Right hindlimb (tissue), 1 donor: Measurements from ENCODE around the gene NOP14.
"Not testable (repeated sequence)": the region's sequence is repeated elsewhere in the genome, so short reads cannot be mapped to it uniquely, and the experiment has no call there.

Experiments
- DNase-seq: peaks from one replicate; pipeline ENCODE4 v3.0.0-alpha.2; 2018

Gene NOP14

DNA sequence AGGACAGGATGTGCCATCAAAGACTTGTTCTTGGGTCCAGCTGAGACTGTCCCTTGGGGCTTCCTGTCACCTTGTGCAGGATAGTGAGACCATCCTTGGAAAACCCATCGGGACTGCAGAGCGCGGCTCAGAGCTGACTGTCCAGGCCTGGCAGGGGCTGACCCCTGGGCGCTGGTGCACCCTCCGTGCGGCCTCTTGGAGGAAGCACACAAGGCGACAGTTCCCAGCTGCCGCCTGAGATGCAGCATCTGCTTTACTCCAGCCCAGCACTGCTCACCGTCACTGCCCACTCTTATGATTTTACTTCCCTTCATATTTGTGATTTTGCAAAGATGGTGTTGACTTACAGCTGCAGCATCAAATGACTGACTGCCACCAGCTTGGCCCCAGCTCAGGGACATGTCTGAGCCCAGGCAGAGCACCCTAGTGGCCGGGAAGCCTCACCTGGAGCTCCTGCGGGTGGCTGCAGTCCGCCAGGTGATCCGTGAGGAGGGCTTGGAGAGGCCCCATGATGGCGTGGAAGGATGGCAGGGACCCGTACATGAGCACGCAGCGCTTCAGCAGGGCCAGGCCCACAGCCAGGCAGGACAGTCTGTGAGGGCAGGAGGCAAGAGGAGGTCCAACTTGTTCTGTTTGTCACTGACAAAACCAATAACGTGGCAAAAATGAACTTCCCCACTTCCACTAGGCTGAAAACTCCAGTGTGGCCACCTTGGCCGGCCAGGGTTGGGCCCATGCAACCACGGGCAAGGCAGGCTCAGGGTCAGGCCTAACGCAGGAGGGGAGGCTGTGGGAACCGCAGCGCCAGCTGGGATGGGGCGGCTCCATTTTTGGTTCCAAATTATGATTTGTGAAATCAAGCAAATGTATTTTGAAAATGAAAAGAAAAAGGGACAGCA, 21.8 kb downstream of the NOP14 start:
- DNase-seq, result no peak

DNA sequence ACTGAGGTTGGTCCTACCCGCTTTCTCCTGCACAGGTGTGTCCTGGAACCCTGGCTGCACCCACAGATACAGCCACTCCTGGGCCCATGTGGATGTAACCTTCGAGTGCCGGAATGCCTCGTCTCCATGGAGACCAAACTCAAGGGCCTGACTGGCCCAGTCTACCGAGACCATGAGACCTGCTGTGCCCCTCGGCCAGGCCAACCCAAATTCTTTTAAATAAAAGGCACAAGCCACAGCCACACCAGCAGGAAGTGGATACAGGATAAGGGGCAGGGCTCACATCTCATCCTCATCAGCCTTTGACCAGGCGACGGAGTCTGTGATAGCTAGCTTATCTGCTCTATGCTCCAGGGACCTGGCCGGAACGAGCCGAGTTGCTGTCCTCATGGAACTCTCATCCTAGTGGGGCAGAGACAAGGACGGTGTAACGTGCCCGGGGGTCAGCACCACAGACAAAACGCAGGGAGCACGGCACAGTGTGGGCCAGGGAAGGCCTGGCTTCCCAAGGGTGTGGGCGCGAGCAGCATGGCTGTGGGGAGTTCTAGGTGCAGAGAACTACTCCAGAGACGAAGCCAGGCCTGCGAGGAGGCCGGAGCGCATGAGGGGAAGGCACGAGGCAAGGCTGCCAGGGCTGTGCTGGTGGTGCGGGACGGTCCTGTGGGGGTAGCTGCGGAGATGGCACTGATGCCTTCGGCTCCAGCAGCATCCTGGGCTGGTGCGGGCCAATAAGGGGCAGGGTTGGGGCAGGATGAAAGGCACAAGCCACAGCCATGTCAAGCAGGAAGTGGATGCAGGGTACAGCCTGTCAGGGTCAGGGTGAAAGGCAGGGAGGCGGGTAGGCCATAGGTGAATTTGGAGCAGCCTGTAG, 22.7 kb downstream of the NOP14 start:
- no peak for DNase-seq

DNA sequence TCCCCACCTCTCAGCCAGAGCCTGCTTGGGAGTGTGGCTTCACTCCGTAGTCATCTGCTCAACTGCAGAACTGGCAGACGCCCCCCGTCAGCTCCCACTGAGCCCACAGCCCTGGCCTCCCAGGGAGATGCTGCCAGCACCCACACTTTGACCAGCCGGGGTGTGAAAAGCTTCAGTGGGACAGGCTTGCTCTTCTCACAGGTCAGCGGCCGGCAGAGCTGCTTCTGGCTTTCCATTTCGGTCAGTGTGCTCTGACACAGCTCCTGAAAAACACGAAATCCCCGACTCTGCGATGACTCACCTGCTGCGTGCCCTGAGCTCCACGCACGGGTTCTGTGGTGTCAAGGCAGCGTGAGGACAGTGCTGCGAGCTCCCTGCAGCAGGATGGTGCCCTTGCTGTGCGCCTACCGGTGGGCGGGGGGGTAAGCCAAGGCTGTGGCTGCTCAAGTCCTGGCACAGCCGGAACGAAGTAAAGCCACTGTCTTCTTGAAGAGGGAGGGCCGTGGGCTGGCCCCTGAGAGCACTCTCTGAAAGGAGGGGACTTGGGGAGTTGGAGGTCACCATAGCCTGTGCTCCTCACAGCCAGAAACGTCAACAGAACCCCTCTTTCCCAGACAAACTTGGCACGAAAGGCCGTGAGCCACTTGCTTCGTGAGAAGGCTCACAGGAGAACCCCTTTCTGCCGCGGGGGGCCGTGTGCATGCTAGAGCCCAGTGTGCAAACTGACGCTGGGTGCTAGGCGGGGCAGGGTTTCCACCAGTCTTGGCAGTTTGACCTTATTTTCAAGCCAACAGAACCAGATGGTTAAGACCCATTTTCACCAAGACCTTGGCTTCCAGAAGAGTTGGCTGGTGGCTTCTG, 23.6 kb downstream of the NOP14 start:
- no peak for DNase-seq

DNA sequence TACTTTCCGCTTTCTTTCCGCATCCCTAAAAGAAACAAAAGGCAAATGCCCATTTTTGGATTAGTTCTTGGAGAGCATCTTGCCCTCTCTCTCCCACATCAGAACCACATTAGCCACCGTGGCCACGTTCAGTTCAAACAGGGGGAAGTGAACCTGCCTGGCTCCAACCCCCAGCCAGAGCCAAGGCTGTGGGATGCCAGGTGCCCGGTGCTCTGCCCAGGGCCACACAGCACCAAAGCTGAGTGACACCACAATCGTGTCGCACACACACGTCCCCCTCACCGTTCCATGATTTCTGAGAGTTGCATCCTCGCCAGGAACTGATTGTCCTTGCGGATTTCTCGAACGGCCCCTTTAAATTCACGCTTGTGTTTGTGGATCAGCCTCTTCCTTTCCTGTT, 24.3 kb downstream of the NOP14 start:
- no peak for DNase-seq

DNA sequence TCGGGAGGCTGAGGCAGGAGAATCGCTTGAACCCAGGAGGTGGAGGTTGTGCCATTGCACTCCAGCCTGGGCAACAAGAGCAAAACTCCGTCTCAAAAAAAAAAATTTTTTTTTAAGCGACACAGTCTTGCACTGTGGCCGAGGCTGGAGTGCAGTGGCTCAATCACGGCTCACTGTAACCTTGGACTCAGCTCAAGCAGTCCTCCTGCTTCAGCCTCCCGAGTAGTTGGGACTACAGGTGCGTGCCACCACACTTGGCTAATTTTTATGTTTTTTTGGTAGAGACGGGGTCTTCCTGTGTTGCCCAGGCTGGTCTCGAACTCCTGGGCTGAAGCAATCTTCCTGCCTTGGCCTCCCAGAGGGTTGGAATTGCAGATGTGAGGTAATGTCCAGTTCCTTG, 24.8 kb downstream of the NOP14 start:
- not testable (repeated sequence) for DNase-seq

DNA sequence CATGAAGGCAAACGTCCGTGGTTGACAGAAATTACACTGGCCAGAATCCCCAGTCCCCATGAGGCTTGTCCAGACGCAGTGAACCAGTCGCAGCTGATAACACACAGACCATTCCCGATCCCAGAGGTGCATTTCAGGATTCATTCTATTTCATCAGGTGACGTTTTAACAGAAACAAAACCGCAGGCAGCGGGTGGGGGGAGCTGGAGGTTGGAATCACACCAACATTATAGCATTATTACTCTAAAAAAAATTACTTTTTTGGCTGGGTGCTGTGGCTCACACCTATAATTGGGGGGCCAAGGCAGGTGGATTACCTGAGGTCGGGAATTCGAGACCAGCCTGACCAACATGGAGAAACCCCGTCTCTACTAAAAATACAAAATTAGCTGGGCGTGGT, 25.2 kb downstream of the NOP14 start:
- no peak for DNase-seq

DNA sequence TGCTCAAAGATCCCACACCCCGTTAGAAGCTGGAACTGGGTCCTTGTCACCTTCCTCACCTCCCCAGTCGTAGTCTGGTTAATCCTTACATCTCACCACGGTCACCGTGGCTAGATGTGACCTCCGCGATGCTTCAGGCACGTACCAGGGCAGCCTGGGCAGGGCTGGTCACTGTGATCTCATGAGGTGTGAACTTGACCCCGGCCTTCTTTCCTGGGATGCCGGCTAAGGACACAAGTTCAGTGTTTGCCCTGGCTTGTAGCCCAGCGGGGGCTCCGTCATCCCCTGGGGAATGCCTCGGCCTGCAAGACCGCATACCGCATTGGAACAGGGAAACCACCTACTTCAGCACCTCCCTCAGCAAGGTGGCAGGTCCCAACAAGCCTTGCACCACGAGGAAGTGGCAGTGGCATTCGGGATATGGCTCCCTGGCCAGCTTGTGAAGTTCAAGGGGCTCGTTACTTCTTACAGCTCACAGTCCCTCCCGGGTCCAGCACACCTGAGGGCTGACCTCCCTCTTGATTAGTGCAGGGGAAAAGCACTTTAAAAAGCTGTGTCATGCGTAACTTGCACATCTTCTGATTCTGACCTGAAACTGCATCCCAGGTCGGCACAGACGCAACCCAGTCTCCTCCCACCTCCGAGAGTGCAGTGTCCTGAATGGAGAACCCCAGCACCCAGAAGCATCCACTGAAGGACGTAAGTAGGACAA, 25.9 kb downstream of the NOP14 start:
- no peak for DNase-seq

DNA sequence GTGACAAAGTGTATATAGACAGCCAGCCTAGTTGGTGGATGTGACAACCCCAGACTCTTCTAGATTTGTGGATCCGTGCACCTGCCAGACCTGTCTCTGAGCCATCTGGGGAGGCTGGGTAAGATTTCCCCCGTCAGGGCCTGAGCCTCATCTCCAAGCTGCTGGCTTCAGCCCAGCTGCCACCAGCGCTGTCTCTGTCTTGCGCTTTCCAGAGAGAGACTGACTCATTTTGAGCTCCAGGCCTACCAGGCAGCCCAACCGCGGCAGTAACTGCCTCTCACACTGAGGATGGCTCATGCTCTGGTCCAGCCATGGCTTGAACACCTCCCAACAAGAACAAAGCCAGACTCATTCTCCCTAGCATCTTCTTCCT, 26.4 kb downstream of the NOP14 start:
- DNase-seq, result no peak

DNA sequence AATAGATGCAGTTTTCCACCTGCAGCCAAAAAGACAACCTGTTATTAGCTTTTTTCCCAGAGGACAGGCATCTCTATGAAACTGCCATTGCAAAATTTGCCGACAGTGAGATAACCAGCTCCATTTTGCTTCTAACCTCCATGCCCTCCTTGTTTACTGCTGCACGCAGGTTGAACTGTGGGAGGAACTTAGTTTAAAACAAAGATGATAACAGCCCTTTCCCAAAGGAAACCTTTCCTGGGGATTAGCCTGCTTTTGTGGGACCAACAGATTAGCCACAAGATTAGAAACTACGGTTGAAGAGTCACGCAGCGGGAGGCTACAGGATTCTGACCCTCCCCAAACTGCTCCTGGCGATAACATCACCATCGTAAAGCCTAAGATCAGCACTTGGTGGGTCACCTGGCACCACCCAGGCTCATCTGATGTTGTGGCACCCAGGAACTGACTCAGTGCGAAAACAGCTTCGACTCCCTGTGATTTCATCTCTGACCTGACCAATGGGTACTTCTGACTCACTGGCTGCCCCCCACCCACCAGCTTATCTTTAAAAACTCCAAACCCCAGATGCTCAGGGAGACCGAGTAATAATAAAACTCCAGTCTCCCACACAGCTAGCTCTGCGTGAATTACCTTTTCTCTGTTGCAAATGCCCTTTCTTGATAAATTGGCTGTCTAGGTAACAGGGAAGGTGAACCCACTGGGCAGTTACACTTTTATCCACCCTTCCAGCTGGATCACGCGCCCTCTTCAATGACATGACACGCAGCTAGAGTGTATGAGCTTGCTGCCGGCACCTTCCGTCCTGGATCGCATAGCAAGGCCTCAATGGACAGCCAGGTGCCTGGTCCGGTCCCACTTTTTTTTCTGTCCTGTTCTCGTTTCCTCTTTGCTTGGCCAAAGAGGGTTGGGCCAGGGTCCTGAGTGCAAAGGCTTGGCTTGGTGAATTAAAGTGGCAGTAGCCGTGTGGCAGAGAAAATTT, 27.2 kb downstream of the NOP14 start:
- DNase-seq, result no peak

DNA sequence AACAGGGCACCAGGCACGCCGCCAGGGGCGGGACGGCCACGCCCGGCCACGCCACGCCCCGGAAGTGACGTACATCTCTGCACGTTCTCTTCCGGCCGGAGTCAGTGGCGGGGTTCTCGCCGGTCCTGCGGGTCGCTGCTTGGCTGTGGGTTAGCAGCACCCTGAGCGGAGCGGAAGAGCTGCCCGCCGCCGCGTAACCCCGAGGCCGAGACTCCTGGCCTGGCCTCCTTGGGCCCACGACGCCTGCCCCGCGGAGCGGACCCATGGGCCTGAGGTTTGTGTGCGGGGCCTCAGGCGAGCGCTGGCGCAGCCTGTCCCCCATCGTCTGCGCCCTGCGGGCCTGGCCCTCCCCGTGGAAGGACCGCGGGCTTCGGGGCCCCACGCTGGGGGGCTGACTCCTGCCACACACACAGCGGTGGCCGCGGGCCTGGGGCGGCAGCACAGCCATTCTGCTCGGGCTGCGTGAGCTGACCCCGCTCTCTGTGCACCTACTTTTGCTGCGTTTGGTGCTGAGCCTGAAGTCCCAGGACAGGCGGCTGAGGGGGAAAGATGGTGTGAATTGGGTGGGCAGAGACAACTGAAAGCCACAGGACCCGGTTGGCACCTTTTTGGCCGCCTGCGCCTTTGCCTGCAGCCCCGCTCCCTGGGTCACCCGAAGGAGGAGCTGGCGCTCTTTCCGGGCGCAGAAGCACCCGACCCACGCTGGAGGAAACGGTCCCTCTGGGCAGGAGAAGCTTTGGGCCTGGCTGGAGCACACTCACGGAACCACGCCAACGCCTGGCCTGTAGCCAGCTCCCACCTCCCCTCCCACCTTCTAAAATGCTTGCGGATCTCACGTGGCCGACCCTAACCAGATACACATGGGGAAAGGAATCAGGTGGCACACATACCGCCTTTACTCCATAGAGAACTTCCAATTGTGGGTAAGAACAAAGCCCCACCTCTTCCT, 28.1 kb downstream of the NOP14 start:
- DNase-seq, result peak; percentile 96

DNA sequence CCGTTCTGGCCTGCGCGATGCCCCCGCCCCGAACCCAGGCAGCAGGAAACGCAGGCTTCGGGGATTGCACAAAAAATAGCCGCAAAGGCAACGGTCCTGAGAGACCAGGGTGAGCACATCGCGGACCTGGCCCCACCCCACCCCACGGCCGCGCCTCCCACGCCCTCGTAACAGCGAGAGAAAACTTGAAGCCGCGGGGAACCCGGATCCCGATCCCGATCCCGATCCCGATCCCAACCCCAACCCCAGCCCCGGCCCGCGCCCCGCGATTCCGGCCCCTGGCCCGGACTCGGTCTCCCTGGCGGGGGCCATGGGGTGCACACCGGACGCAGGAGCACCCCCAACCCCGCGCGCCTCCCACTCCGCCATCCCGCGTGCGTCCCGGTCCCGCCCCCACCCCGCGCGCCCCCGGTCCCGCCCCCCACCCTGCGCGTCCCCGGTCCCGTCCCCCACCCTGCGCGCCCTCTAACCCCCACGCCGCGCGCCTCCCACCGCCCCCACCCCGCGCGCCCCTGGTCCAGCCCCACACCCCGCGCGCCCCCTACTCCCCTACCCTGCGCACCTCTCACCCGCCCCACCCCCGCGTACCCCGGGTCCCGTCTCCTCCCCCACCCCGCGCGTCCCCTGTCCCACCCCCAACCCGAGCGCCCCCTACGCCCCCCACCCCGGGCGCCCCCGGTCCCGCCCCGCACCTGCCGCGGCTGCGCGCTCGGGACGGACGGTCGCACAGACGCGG, 29.0 kb downstream of the NOP14 start:
- DNase-seq, result peak; percentile 62

DNA sequence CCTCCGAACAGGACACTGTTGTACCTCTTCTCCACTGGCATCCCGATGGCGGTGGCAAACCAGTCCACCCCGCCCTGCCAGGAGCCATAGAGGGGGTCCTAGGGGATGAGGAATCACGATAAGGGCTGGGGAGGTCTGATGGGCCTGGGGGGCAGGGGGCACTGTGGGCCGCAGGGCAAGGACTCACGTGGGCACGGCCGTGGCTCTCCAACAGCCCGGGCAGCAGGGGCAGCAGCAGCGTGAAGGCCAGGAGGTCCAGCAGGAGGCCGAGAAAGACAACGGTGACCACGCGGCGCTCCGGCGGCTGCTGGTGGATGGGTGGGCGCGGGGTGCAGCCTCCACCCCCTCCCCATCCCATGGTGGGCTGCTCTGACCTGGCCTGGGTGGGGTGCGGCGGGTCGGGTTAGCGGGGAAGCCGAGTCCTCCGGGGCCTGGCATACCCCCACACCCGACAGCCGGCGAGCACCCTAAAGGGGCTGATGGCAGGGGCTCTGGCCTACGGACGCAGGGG, 29.6 kb downstream of the NOP14 start:
- no peak for DNase-seq

DNA sequence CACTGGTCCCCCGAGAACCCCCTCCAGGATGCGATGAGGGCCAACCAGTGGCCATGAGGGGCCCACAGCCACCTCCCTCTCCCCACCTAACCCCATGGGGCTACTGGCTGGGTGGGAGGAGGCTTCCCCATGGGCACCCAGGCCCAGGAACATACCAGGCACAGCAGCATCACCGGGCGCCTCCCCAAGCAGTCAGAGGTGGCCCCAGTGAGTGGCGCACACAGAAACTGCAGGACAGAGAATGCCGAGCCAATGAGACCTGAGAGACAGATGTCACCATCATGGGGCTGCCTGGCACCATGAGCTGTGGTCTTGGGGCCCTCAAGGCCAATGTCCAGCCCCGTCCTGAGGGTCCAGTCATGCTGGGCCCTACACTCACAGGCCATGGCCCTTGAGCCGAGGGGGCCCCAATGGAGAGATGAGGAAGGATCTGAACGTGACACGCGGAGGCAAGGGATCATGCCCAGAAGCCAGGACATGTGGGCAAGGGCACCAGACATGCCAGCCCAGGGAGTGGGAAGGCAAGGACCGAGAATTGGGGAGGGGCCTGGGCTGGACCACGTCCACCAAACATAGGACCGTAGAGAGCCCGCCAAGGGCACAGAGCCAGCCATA, 30.1 kb downstream of the NOP14 start:
- DNase-seq, result no peak

DNA sequence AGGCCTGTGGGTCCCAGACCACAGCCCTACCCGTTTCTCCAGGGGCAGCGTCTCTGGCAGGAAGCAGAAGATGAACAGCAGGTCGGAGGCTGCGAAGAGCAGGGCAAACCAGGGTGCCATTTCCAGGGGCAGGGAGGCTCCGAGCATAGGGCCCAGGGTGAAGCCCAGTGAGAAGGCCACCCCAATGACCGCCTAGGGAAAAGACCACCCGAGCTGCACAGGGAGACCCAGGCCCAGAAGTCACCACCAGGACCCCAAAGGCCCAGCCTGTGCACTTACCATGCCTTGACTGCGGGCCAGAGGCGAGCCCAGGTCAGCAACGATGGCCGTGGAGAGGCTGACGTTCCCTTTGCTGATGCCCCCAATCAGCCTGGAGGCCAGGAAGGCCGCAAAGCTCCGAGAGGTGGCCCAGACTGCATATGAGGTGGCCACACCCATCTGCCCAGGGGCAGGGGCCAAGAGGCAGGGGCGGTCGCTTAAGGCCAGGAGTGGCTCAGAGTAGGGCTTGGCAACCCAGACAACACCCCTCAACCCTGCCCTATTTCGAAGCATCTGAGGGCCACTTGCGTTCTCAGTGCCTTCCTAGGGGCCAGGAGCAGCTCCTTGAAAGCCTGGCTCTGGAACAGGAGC, 30.8 kb downstream of the NOP14 start:
- no peak for DNase-seq

DNA sequence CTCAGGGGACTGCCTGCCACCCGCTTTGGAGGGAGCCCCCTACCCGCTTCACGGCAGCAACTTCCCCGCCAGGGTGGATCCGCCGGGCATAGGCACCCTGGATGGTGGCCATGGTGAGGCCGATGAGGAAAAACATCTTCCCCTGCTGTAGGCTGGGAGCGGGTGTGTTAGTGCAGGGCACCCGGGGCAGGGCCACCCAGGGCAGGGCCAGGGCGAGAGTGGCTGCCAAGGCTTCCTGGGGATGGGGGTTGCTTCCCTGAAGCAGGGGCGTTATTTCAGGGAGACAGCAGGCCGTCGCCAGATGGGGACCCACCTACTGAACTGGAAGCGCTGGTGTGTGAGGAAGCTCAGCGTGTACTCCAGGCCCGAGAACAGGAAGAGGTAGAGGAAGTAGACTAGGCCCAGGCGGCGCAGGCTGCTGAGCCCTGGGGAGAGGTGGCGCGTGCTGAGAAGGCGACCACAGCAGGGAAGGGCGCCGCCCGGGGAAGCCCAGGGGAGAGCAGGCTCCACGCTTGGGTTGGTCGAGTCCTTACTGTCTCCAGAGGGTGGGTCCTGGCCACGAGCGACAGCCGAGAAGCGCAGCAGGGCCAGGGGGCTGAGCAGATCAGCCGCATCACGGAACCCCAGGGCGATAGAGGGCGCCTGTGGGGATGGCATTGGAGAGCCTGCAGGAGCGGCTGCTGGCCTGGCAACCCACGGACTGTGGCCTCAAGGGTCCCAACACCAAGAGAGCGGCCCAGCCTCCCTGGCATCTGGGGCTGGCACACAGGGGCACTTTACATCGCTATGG, 31.5 kb downstream of the NOP14 start:
- no peak for DNase-seq

DNA sequence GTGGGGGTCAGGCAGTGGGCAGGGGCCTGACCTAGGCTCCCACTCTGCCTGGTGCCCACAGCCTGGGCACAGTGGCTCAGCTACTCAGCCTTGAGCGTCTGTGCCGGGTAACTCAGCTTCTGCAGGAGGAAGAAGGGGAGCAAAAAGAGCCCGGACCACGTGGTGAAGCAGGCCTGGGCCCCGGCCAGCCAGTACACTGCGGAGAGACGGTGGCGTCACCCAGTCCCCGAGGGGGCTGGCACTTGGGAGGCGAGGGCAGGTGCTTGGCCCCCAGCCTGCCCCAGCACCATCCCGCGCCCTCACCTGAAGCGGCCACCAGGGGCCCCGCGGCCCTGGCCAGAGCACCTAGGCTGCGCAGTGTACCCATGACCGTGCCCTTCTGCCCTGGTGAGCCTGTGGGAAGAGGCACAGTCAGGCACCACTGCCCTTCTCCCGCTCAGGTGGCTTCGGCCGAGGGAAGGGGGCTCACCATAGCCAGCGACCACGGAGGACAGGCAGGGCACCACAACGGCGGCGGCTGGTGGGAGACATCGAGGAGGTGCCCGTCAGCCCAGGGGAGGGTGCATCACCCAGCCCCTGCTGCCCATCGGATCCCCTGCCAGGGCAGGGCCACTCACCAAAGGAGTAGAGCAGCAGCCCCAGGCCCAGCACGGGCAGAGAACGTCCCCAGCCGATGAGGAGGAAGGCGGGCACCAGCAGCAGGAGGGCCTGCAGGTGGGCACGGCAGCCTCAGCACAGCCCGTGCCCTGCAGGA, 32.3 kb downstream of the NOP14 start:
- DNase-seq, result no peak
